Measurements from ENCODE around the gene PHGDH.

The PHGDH gene

DNA sequence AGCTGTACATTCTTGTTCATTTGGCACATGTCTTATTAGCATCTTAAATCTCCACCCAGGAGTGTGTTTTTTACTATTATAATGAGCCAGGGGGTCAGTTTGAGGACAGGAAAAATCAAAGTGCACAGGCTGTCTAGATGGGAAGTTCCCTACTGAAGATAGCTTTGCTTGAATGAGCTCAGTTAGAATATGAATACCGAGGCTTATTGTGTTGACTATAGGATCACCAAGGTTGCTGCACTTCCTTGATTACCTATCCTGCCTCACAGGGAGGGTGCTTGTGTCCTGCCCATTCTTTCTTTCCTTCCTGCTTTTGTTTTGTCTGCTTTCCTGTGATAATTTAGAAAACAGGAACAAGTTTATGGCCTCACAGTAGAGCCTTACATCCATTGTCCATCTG lies 16.3 kb downstream of the PHGDH start:
- DNase-seq (ENCODE audit: low spot score) (no peak), ATAC-seq (ENCODE audit: low read depth) (no peak)
- no peaks in the 10 kb centered on the region for H3K9me3 ChIP-seq (ENCODE audit: severe bottlenecking)
- no peak overlapping the region for H3K4me3 ChIP-seq (ENCODE audit: severe bottlenecking)
- H3K27ac ChIP-seq (ENCODE audit: poor library complexity, severe bottlenecking): no peak overlapping the region
- TF ChIP-seq CTCF (IDR thresholded peaks at IDR 0.05; ENCODE audit: poor library complexity, severe bottlenecking): no peak
- H3K27me3 ChIP-seq (ENCODE audit: insufficient read depth, poor library complexity, severe bottlenecking): no peaks in the 10 kb centered on the region
- H3K36me3 ChIP-seq (ENCODE audit: low read depth): peaks cover 98% of the 10 kb centered on the region
- H3K4me1 ChIP-seq (ENCODE audit: insufficient read depth, poor library complexity, severe bottlenecking): no peaks in the 10 kb centered on the region

DNA sequence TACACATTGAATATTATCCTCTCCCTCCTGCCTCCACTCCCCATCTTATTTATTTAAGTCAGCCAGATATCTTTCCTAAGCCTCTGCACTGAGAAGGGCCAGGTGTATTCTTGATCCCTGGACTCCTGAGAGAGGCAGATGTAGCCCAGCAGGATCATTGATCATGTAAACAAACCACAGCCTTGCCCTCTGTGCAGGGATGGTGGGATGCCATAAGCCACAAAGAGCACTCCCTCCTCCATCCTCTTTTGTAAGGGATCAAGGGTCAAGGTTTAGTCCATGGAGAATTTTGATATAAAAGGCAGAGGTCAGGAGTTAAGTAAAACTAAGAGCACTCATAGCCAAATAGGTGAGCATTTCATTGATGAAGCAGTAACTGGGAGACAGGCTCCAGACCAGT lies 17.3 kb downstream of the PHGDH start:
- no peak overlapping the region for H3K27ac ChIP-seq (ENCODE audit: poor library complexity, severe bottlenecking)

DNA sequence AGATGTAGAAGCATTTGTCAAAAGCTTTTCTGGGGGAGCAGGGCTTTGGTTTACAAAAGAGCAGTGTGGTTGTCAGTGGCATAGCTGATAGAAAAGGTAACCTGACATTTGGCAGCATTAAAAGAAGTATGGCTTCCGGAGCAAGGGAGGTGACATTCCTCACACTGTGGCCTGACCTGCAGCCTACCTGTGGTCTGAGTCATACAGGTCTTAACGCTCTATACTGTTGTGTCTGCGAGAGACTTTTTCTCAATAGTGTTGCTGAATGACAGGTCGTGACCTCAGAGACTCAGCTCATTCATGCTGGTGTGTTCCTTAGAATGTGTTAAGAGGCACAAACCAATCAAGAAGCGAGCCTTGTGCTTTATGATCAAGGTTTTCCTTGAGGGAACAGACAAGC lies 19.3 kb downstream of the PHGDH start:
- DNase-seq (ENCODE audit: low spot score): no peak
- no peaks in the 10 kb centered on the region for H3K27me3 ChIP-seq (ENCODE audit: insufficient read depth, poor library complexity, severe bottlenecking)
- H3K4me3 ChIP-seq (ENCODE audit: severe bottlenecking): no peak overlapping the region
- no peaks in the 10 kb centered on the region for H3K9me3 ChIP-seq (ENCODE audit: severe bottlenecking)
- no peaks in the 10 kb centered on the region for H3K4me1 ChIP-seq (ENCODE audit: insufficient read depth, poor library complexity, severe bottlenecking)
- TF ChIP-seq CTCF (IDR thresholded peaks at IDR 0.05; ENCODE audit: poor library complexity, severe bottlenecking): no peak
- H3K36me3 ChIP-seq (ENCODE audit: low read depth): peaks cover 98% of the 10 kb centered on the region
- ATAC-seq (ENCODE audit: low read depth): peak; percentile 54; the same call in 2 of the 3 replicates
- H3K27ac ChIP-seq (ENCODE audit: poor library complexity, severe bottlenecking): no peak overlapping the region

More for the DNA sequence above, 17.3 kb downstream of the PHGDH start:
- peaks cover 98% of the 10 kb centered on the region for H3K36me3 ChIP-seq (ENCODE audit: low read depth)
- DNase-seq (ENCODE audit: low spot score): no peak
- no peak for TF ChIP-seq CTCF (IDR thresholded peaks at IDR 0.05; ENCODE audit: poor library complexity, severe bottlenecking)
- no peaks in the 10 kb centered on the region for H3K4me1 ChIP-seq (ENCODE audit: insufficient read depth, poor library complexity, severe bottlenecking)
- no peak overlapping the region for H3K4me3 ChIP-seq (ENCODE audit: severe bottlenecking)
- no peak for ATAC-seq (ENCODE audit: low read depth)
- H3K9me3 ChIP-seq (ENCODE audit: severe bottlenecking): no peaks in the 10 kb centered on the region
- no peaks in the 10 kb centered on the region for H3K27me3 ChIP-seq (ENCODE audit: insufficient read depth, poor library complexity, severe bottlenecking)

- H3K27ac ChIP-seq (ENCODE audit: poor library complexity, severe bottlenecking): no peak overlapping the region
- TF ChIP-seq CTCF (IDR thresholded peaks at IDR 0.05; ENCODE audit: poor library complexity, severe bottlenecking): no peak
Measured at GRCh38 chr1:119731741-119732430, 20.2 kb downstream of the PHGDH start.

DNA sequence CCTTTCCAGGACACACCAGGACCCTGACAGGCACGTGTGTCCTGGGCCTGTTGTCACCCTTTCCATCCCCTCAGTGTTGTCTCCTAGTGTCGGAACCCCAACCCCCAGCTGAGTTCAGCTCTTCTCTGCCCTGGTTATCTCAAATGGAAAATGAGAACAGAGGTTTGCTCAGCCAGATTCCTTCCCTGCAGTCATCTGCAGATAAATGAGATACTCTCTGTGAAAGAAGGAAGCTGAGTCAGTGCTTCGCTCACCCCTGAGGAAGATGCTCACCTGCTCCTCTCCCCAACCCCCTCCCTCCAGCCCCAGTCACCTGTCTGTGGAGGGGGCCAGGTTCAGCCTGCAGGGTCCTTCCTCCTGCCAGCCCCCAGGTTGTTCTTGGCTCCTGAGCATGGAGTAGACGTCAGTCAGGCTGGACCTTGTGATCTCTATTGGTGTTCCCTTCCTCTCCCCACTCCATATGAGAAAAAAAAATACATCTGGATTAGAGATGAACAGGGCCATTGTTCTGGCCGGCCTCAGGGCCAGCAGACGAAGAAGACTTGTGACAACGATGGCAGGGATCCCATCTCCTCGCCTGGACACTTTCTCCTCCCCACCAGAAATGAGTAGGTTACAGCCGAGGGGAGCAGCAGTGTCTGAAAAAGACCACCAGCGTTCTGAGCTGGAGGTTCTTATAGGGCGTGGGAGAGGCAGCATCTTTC lies 20.9 kb downstream of the PHGDH start:
- Histone ChIP-seq H3K36me3 (ENCODE audit: low read depth) (peaks cover 98% of the 10 kb centered on the region), H3K4me1 (ENCODE audit: insufficient read depth, poor library complexity, severe bottlenecking) (no peaks in the 10 kb centered on the region), H3K9me3 (ENCODE audit: severe bottlenecking) (no peaks in the 10 kb centered on the region), H3K27me3 (ENCODE audit: insufficient read depth, poor library complexity, severe bottlenecking) (no peaks in the 10 kb centered on the region), H3K4me3 (ENCODE audit: severe bottlenecking) (no peak overlapping the region), H3K27ac (ENCODE audit: poor library complexity, severe bottlenecking) (no peak overlapping the region)
- no peak for TF ChIP-seq CTCF (IDR thresholded peaks at IDR 0.05; ENCODE audit: poor library complexity, severe bottlenecking)
- DNase-seq (ENCODE audit: low spot score) (no peak), ATAC-seq (ENCODE audit: low read depth) (no peak)

More at GRCh38 chr1:119731741-119732430, 20.2 kb downstream of the PHGDH start:
- no peaks in the 10 kb centered on the region for H3K9me3 ChIP-seq (ENCODE audit: severe bottlenecking)
- DNase-seq (ENCODE audit: low spot score) (no peak), ATAC-seq (ENCODE audit: low read depth) (no peak)
- no peaks in the 10 kb centered on the region for H3K27me3 ChIP-seq (ENCODE audit: insufficient read depth, poor library complexity, severe bottlenecking)
- no peak overlapping the region for H3K4me3 ChIP-seq (ENCODE audit: severe bottlenecking)
- H3K4me1 ChIP-seq (ENCODE audit: insufficient read depth, poor library complexity, severe bottlenecking): no peaks in the 10 kb centered on the region
- peaks cover 98% of the 10 kb centered on the region for H3K36me3 ChIP-seq (ENCODE audit: low read depth)

Measured in RWPE2 (cell line).